K562 (cell line): ENCODE data around the gene JPH4. TPM values are rescaled to one million over a fixed set of nuclear protein-coding genes. Genes with fewer than 3 reads are reported as not detected.
A peak's percentile ranks its signal among the peaks of the same experiment; 100 is the strongest.

ENCODE experiments used
- ATF2 ChIP-seq: sonication (generic); formaldehyde crosslinking; IDR thresholded peaks from 2 replicates; pipeline ENCODE4 v1.8.1; 2022; ENCODE audit warnings: missing genetic modification reagents
- CHD2 ChIP-seq: IDR thresholded peaks from 2 replicates; pipeline ENCODE4 v1.6.1; 2011; ENCODE audit warnings: low read depth, low read length
- ELK1 ChIP-seq: sonication (generic); formaldehyde crosslinking; IDR thresholded peaks from 2 replicates; pipeline ENCODE4 v1.8.1; 2022; ENCODE audit warnings: missing genetic modification reagents
- ELK3 ChIP-seq: fragments of 450-650 bp; formaldehyde crosslinking; IDR thresholded peaks from 2 replicates; pipeline ENCODE4 v1.4.0; 2020; ENCODE audit warnings: mild to moderate bottlenecking
- ESRRA ChIP-seq: fragments of 450-650 bp; IDR thresholded peaks from 2 replicates; pipeline ENCODE4 v1.6.1; 2014; ENCODE audit warnings: low read depth, mild to moderate bottlenecking, moderate library complexity, borderline replicate concordance
- IRF1 ChIP-seq: sonication (generic); formaldehyde crosslinking; IDR thresholded peaks from 2 replicates; pipeline ENCODE4 v1.8.0; 2022; ENCODE audit warnings: missing genetic modification reagents, mild to moderate bottlenecking, borderline replicate concordance
- MXI1 ChIP-seq: IDR thresholded peaks from 2 replicates; pipeline ENCODE4 v1.6.1; 2011; ENCODE audit warnings: low read depth, mild to moderate bottlenecking, improper control_type of control experiment, low read length
- NR0B1 ChIP-seq: fragments of 450-650 bp; IDR thresholded peaks from one replicate; pipeline ENCODE4 v1.6.1; 2018; ENCODE audit warnings: mild to moderate bottlenecking, moderate library complexity; ENCODE audit not compliant: partially characterized antibody
- SRF ChIP-seq, 2 experiments: fragments of 250-450, 450-650 bp in 1 of 2; sonication (Bioruptor Pico) in 1 of 2; sonication (generic) in 1 of 2; formaldehyde crosslinking; IDR thresholded peaks; 2 replicates each; pipeline versions ENCODE4 v1.5.0 to v1.5.1; 2020 to 2022; ENCODE audit warnings: mild to moderate bottlenecking in 1 of 2, missing genetic modification reagents in 1 of 2
- THRA ChIP-seq: fragments of 450-650 bp; IDR thresholded peaks from 2 replicates; pipeline ENCODE4 v1.6.1; 2017; ENCODE audit warnings: mild to moderate bottlenecking, moderate library complexity
- TOE1 ChIP-seq, 2 experiments: fragments of 450-650 bp in 1 of 2; sonication (generic) in 1 of 2; formaldehyde crosslinking in 1 of 2; IDR thresholded peaks; 2 replicates each; pipeline versions ENCODE4 v1.7.1 to v1.8.0; 2016 to 2022; ENCODE audit warnings: borderline replicate concordance in 2 of 2, mild to moderate bottlenecking in 2 of 2, antibody characterized with exemption in 1 of 2, inconsistent platforms in 1 of 2, low read depth in 1 of 2, missing genetic modification reagents in 1 of 2, moderate library complexity in 1 of 2
- ZFP91 ChIP-seq: sonication (generic); formaldehyde crosslinking; IDR thresholded peaks from 2 replicates; pipeline ENCODE4 v1.8.0; 2022; ENCODE audit warnings: mild to moderate bottlenecking, missing genetic modification reagents
- ZNF12 ChIP-seq: sonication (generic); formaldehyde crosslinking; IDR thresholded peaks from 2 replicates; pipeline ENCODE4 v1.4.0; 2020; ENCODE audit warnings: mild to moderate bottlenecking, missing genetic modification reagents
- ZNF217 ChIP-seq: sonication (generic); formaldehyde crosslinking; IDR thresholded peaks from 2 replicates; pipeline ENCODE4 v1.8.0; 2022; ENCODE audit warnings: mild to moderate bottlenecking, missing genetic modification reagents
- ZNF644 ChIP-seq: fragments of 200-800 bp; sonication (Bioruptor generic); IDR thresholded peaks from 2 replicates; pipeline ENCODE4 v1.6.1; 2016; ENCODE audit warnings: low read depth, missing genetic modification characterization, missing compliant biosample characterization
- ZNF76 ChIP-seq: fragments of 250-450 bp; sonication (Bioruptor Pico); IDR thresholded peaks from 2 replicates; pipeline ENCODE4 v1.4.0; 2020; ENCODE audit warnings: mild to moderate bottlenecking, moderate library complexity, borderline replicate concordance
- polyA plus RNA-seq, 8 experiments: library from polyadenylated mRNA; depleted of rRNA in 4 of 8; stranded (reverse) in 5 of 8; unstranded in 3 of 8; fragments of >200 nt; fragmentation: Nextera tagmentation in 2 of 8; fragmentation: Illumina TruSeq in 1 of 8; extraction: Ambion mirVana in 2 of 8; extraction: Trizol in 1 of 8; gene quantifications; 2 replicates each; pipeline versions ENCODE4 v1.2.1 to v1.2.3, GENCODE V29; 2011 to 2014; ENCODE audit warnings: inconsistent platforms in 1 of 8, missing spikeins in 1 of 8
- total RNA-seq, 7 experiments: library from RNA; depleted of rRNA in 6 of 7; stranded (reverse); fragments of >200 nt in 6 of 7; fragmentation: Illumina TruSeq in 2 of 7; extraction: Trizol in 2 of 7; gene quantifications; 2 replicates each; pipeline versions ENCODE4 v1.2.1 to v1.2.3, GENCODE V29; 2011 to 2021; ENCODE audit warnings: low replicate concordance in 1 of 7

JPH4 gene
- total and polyA plus RNA-seq, 9 of the 15 experiments (the other 6 are each of a cell fraction or from before 2014, with no cell fraction given), result 0.04 to 0.13 (median 0.06) TPM; not detected in 5

- TF ChIP-seq THRA (no peak), ZNF644 (tag) (peak; percentile 56; the same call in 1 of the 2 replicates), ATF2 (CRISPR knock-in tag) (no peak), CHD2 (peak; percentile 91), MXI1 (peak; percentile 91), ESRRA (peak; percentile 33; the same call in 1 of the 2 replicates), ZFP91 (no peak), ZNF12 (no peak), TOE1 (IDR thresholded peaks at IDR 0.05; ENCODE audit: borderline replicate concordance) (no peak), TOE1 (CRISPR knock-in tag; IDR thresholded peaks at IDR 0.05; ENCODE audit: borderline replicate concordance, low read depth) (no peak), SRF (CRISPR knock-in tag; IDR thresholded peaks at IDR 0.05) (no peak), IRF1 (CRISPR knock-in tag) (no peak), ELK1 (no peak), ELK3 (no peak), ZNF217 (no peak), NR0B1 (no peak), ZNF76 (CRISPR knock-in tag) (no peak)
Observed at GRCh38 chr14:23555882-23556699, 22.5 kb downstream of the JPH4 start, which contains the start of gene THTPA (continued).
